Measurements from ENCODE around the gene C1QL1. TPM values are rescaled to one million over a fixed set of nuclear protein-coding genes. Genes with fewer than 3 reads are reported as not detected.

The C1QL1 gene
- total RNA-seq, 1 experiment from 2014 or later: 1.5 TPM

- intact Hi-C loops (cut with micrococcal nuclease; ENCODE audit: unreplicated experiment): no loop called here
- BruUV-seq (replicated peaks): no TSS peak
- Mint-ChIP-seq H3K4me1 (ENCODE audit: low read depth, unreplicated experiment) (peaks cover 44% of the 10 kb centered on the region), H3K27me3 (ENCODE audit: unreplicated experiment) (no peaks in the 10 kb centered on the region), H3K36me3 (ENCODE audit: insufficient read depth, unreplicated experiment) (peaks cover 54% of the 10 kb centered on the region), H3K27ac (ENCODE audit: unreplicated experiment) (no peak overlapping the region), H3K9me3 (ENCODE audit: low read depth, unreplicated experiment) (no peaks in the 10 kb centered on the region), H3K4me3 (ENCODE audit: low read depth, unreplicated experiment) (no peak overlapping the region)
- TF ChIP-seq CTCF (IDR thresholded peaks at IDR 0.05; ENCODE audit: unreplicated experiment): no peak
- CTCF ChIA-PET: interaction anchor here (0.5 to 1.3 kb wide), 3 partner anchors 11 to 109 kb away, joined by 3 to 4 read pairs (median 3); no protein-coding TSS in a partner anchor
- no peak for DNase-seq
Measured at GRCh38 chr17:44941712-44942331, 26.3 kb downstream of the C1QL1 start.

GRCh38 chr17:44940768-44941167 is 27.3 kb downstream of the C1QL1 start:
- Mint-ChIP-seq H3K4me3 (ENCODE audit: low read depth, unreplicated experiment) (no peak overlapping the region), H3K4me1 (ENCODE audit: low read depth, unreplicated experiment) (peaks cover 44% of the 10 kb centered on the region), H3K36me3 (ENCODE audit: insufficient read depth, unreplicated experiment) (peaks cover 50% of the 10 kb centered on the region), H3K9me3 (ENCODE audit: low read depth, unreplicated experiment) (no peaks in the 10 kb centered on the region), H3K27me3 (ENCODE audit: unreplicated experiment) (no peaks in the 10 kb centered on the region), H3K27ac (ENCODE audit: unreplicated experiment) (no peak overlapping the region)
- intact Hi-C loops (cut with micrococcal nuclease; ENCODE audit: unreplicated experiment): no loop called here
- DNase-seq: no peak
- CTCF ChIA-PET: no interaction called here
- TF ChIP-seq CTCF (IDR thresholded peaks at IDR 0.05; ENCODE audit: unreplicated experiment): no peak
- no TSS peak for BruUV-seq (replicated peaks)

GRCh38 chr17:44940317-44940716 is 27.8 kb downstream of the C1QL1 start:
- TF ChIP-seq CTCF (IDR thresholded peaks at IDR 0.05; ENCODE audit: unreplicated experiment): no peak
- no TSS peak for BruUV-seq (replicated peaks)
- no peak for DNase-seq
- H3K4me1 Mint-ChIP-seq (ENCODE audit: low read depth, unreplicated experiment): peaks cover 44% of the 10 kb centered on the region
- no peak overlapping the region for H3K27ac Mint-ChIP-seq (ENCODE audit: unreplicated experiment)
- no peak overlapping the region for H3K4me3 Mint-ChIP-seq (ENCODE audit: low read depth, unreplicated experiment)
- CTCF ChIA-PET: interaction anchor here (0.6 kb wide), 2 partner anchors 47 to 141 kb away, joined by 3 to 4 read pairs; no protein-coding TSS in a partner anchor
- intact Hi-C loops (cut with micrococcal nuclease; ENCODE audit: unreplicated experiment): no loop called here
- peaks cover 46% of the 10 kb centered on the region for H3K36me3 Mint-ChIP-seq (ENCODE audit: insufficient read depth, unreplicated experiment)
- H3K27me3 Mint-ChIP-seq (ENCODE audit: unreplicated experiment): no peaks in the 10 kb centered on the region
- no peaks in the 10 kb centered on the region for H3K9me3 Mint-ChIP-seq (ENCODE audit: low read depth, unreplicated experiment)

GRCh38 chr17:44935116-44935515 is 33.0 kb downstream of the C1QL1 start:
- Mint-ChIP-seq H3K9me3 (ENCODE audit: low read depth, unreplicated experiment) (no peaks in the 10 kb centered on the region), H3K36me3 (ENCODE audit: insufficient read depth, unreplicated experiment) (peaks cover 33% of the 10 kb centered on the region), H3K4me1 (ENCODE audit: low read depth, unreplicated experiment) (peaks cover 4% of the 10 kb centered on the region), H3K27me3 (ENCODE audit: unreplicated experiment) (no peaks in the 10 kb centered on the region), H3K4me3 (ENCODE audit: low read depth, unreplicated experiment) (no peak overlapping the region), H3K27ac (ENCODE audit: unreplicated experiment) (no peak overlapping the region)
- BruUV-seq (replicated peaks): no TSS peak
- intact Hi-C loops (cut with micrococcal nuclease; ENCODE audit: unreplicated experiment): no loop called here
- CTCF ChIA-PET: interaction anchor here (0.7 kb wide), 1 partner anchor 24 kb away, joined by 3 read pairs; no protein-coding TSS in a partner anchor
- no peak for TF ChIP-seq CTCF (IDR thresholded peaks at IDR 0.05; ENCODE audit: unreplicated experiment)
- no peak for DNase-seq
